Choroid plexus epithelial cell (primary cell): ENCODE results near the gene KCMF1.

Source experiments
- DNase-seq: peaks from one replicate; pipeline ENCODE4 v3.0.0-alpha.2; 2010; ENCODE audit warnings: low read depth
- H3K4me3 ChIP-seq: 2 replicates; pipeline ENCODE4 v1.5.1; 2011; ENCODE audit warnings: low read depth, mild to moderate bottlenecking, control low read depth, low read length, moderate library complexity
- CTCF ChIP-seq: conservative IDR thresholded peaks from 2 replicates; pipeline ENCODE4 v1.5.1; 2011; ENCODE audit warnings: low read depth, mild to moderate bottlenecking, control low read depth, inconsistent platforms, low read length, moderate library complexity

The KCMF1 gene

GRCh38 chr2:85001595-85001994, 30.6 kb downstream of the KCMF1 start:
- DNase-seq, result no peak
- TF ChIP-seq CTCF, result no peak
- H3K4me3 ChIP-seq, result no peak overlapping the region

- no peak overlapping the region for H3K4me3 ChIP-seq
- no peak for TF ChIP-seq CTCF
Measured at GRCh38 chr2:85002534-85002933, 31.6 kb downstream of the KCMF1 start.

GRCh38 chr2:85008252-85008651, 37.3 kb downstream of the KCMF1 start:
- no peak for DNase-seq
- no peak overlapping the region for H3K4me3 ChIP-seq
- TF ChIP-seq CTCF, result no peak

More at GRCh38 chr2:85002534-85002933, 31.6 kb downstream of the KCMF1 start:
- DNase-seq, result no peak

GRCh38 chr2:85009019-85009618, 38.2 kb downstream of the KCMF1 start:
- TF ChIP-seq CTCF, result no peak
- H3K4me3 ChIP-seq, result no peak overlapping the region
- DNase-seq, result no peak

GRCh38 chr2:85010404-85010803, 39.4 kb downstream of the KCMF1 start:
- no peak for DNase-seq
- no peak for TF ChIP-seq CTCF
- no peak overlapping the region for H3K4me3 ChIP-seq

DNA sequence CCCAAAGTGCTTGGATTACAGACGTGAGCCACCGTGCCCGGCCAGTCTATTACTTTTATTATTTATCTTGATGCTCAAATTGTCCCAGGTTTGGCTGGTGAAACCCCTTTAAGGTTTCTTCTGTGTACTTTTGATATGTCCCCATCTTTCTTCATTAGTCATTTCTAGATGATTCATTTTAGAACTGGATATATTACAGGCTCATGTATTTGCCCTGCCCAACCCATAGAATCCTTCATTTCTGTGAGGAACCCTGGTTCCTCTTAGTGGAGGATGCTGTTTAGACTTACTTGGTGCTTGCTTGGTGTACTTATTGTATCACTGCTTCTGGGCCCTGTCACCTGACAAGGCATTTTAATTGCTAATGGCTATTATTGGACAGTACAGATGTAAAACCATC, 40.1 kb downstream of the KCMF1 start:
- no peak for DNase-seq
- TF ChIP-seq CTCF, result no peak
- no peak overlapping the region for H3K4me3 ChIP-seq

DNA sequence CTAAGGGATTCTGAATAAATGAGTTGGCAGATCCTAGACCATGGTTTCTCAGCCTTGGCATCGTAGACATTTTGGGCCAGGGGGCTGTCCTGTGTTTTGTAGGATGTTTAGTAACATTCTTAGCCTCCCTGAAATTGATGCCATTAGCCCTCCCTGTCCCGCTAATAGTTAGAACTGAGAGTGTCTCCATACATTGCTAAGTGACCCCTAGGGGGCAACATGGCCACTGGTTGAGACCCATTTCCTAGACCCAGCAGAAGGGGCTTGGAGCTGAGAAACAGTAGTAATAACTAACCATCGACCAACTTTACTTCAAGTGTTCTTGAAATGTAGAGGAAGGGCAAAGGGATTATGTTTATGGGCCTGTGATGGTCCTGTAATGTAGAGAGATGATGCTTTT, 40.8 kb downstream of the KCMF1 start:
- H3K4me3 ChIP-seq, result no peak overlapping the region
- DNase-seq, result no peak
- TF ChIP-seq CTCF, result peak; percentile 15
